Omental fat pad (tissue), 4 donors: ENCODE data around the gene CROCC. TPM values are rescaled to one million over a fixed set of nuclear protein-coding genes. Genes with fewer than 3 reads are reported as not detected.
A peak's percentile ranks its signal among the peaks of the same experiment; 100 is the strongest.

Experiments used
- ATAC-seq: fragments of 150-250 bp; one replicate; pipeline ENCODE4 v1.9.1; 2016; ENCODE audit warnings: mild to moderate bottlenecking, moderate library complexity; ENCODE audit not compliant: low FRiP score
- DNase-seq: peaks from one replicate; pipeline ENCODE4 v3.0.0-alpha.2; 2019; ENCODE audit warnings: low spot score
- CTCF ChIP-seq, 3 donors: fragments of 450-650 bp; IDR thresholded peaks; one replicate each; pipeline ENCODE4 v1.5.1; 2016 to 2017; ENCODE audit warnings: antibody characterized with exemption in 3 of 3, mild to moderate bottlenecking in 3 of 3, moderate library complexity in 2 of 3
- total RNA-seq, 4 donors: library from RNA; depleted of rRNA; stranded (reverse); fragments of >200 nt; gene quantifications; one replicate each; pipeline ENCODE4 v1.1.0, GENCODE V29; 2016

Gene CROCC
- total RNA-seq, 4 donors from 2014 or later: 10.9 to 24.1 (median 14.0) TPM

- no peak for TF ChIP-seq CTCF (IDR thresholded peaks at IDR 0.05)
- DNase-seq: no peak
- ATAC-seq: no peak
Measured at GRCh38 chr1:16954579-16954978, 32.8 kb downstream of the CROCC start.

GRCh38 chr1:16955186-16955585 lies 33.5 kb downstream of the CROCC start:
- no peak for TF ChIP-seq CTCF (IDR thresholded peaks at IDR 0.05)
- DNase-seq: no peak
- no peak for ATAC-seq

GRCh38 chr1:16956775-16957174 lies 35.0 kb downstream of the CROCC start:
- ATAC-seq (no peak), DNase-seq (no peak)
- no peak for TF ChIP-seq CTCF (IDR thresholded peaks at IDR 0.05)

GRCh38 chr1:16957731-16958130 lies 36.0 kb downstream of the CROCC start:
- TF ChIP-seq CTCF (IDR thresholded peaks at IDR 0.05): no peak
- DNase-seq (no peak), ATAC-seq (no peak)

GRCh38 chr1:16958475-16958874 lies 36.7 kb downstream of the CROCC start:
- ATAC-seq: no peak
- no peak for TF ChIP-seq CTCF (IDR thresholded peaks at IDR 0.05)

GRCh38 chr1:16960560-16961296 lies 39.0 kb downstream of the CROCC start:
- ATAC-seq: peak; percentile 93
- peak; percentile 60 for DNase-seq
- no peak for TF ChIP-seq CTCF (IDR thresholded peaks at IDR 0.05)

More at GRCh38 chr1:16958475-16958874, 36.7 kb downstream of the CROCC start:
- DNase-seq: no peak
